GM23338 (cell line): ENCODE data around the gene ADAM15.

Source experiments
- CREB1 ChIP-seq: fragments of 250-450 bp; sonication (Bioruptor Pico); IDR thresholded peaks from 2 replicates; pipeline ENCODE4 v1.5.0; 2020; ENCODE audit warnings: low read depth, mild to moderate bottlenecking, moderate library complexity
- POLR2AphosphoS5 ChIP-seq: IDR thresholded peaks from 2 replicates; pipeline ENCODE4 v1.6.1; 2016; ENCODE audit warnings: antibody characterized with exemption, low read depth
- TF ChIP-seq, protein P1 (sequence below), 2 experiments: fragments of 200-600 bp in 1 of 2; sonication (generic) in 1 of 2; conservative IDR thresholded peaks; 2 replicates each; pipeline versions ENCODE4 v1.5.1 to v1.6.1; 2016 to 2017; ENCODE audit warnings: antibody characterized with exemption in 2 of 2, low read depth in 2 of 2, mild to moderate bottlenecking in 2 of 2, moderate library complexity in 1 of 2

GRCh38 chr1:155099331-155099730, 48.2 kb downstream of the ADAM15 start:
- TF ChIP-seq CREB1 (CRISPR knock-in tag) (no peak), POLR2AphosphoS5 (no peak)
- TF ChIP-seq, protein P1, sequence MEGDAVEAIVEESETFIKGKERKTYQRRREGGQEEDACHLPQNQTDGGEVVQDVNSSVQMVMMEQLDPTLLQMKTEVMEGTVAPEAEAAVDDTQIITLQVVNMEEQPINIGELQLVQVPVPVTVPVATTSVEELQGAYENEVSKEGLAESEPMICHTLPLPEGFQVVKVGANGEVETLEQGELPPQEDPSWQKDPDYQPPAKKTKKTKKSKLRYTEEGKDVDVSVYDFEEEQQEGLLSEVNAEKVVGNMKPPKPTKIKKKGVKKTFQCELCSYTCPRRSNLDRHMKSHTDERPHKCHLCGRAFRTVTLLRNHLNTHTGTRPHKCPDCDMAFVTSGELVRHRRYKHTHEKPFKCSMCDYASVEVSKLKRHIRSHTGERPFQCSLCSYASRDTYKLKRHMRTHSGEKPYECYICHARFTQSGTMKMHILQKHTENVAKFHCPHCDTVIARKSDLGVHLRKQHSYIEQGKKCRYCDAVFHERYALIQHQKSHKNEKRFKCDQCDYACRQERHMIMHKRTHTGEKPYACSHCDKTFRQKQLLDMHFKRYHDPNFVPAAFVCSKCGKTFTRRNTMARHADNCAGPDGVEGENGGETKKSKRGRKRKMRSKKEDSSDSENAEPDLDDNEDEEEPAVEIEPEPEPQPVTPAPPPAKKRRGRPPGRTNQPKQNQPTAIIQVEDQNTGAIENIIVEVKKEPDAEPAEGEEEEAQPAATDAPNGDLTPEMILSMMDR (conservative IDR thresholded peaks at IDR 0.05; ENCODE audit: low read depth in 2 of 2) = no peak
